Activated CD4-positive, alpha-beta T cell treated with anti-CD3 and anti-CD28 coated beads, Interleukin-2, amount 10 ng/mL, durations not matched to agents 7 days and 5 days (primary cell): ENCODE results near the gene NABP1. TPM values are rescaled to one million over a fixed set of nuclear protein-coding genes. Genes with fewer than 3 reads are reported as not detected.
A peak's percentile ranks its signal among the peaks of the same experiment; 100 is the strongest.

ENCODE experiments used
- CTCF ChIA-PET: fragments of 350-600 bp; sonication (Branson Sonifier 250); formaldehyde crosslinking; loops from one replicate; lab custom pipeline; 2021; ENCODE audit warnings: antibody characterized with exemption; lab: Charles Lee
- POLR2A ChIA-PET: fragments of 350-600 bp; sonication (Branson Sonifier 250); formaldehyde crosslinking; loops from one replicate; lab custom pipeline; 2021; ENCODE audit warnings: antibody characterized with exemption; lab: Charles Lee
- DNase-seq: peaks from one replicate; pipeline ENCODE4 v3.0.0-alpha.2; 2020
- H3K27ac Mint-ChIP-seq: one replicate; pipeline ENCODE4 v1.8.0; 2021; ENCODE audit warnings: mild to moderate bottlenecking, moderate library complexity, mixed read lengths
- H3K27me3 Mint-ChIP-seq: one replicate; pipeline ENCODE4 v1.8.0; 2021; ENCODE audit warnings: mixed read lengths
- H3K36me3 Mint-ChIP-seq: one replicate; pipeline ENCODE4 v1.8.0; 2021; ENCODE audit warnings: low read depth, mixed read lengths
- H3K4me1 Mint-ChIP-seq: one replicate; pipeline ENCODE4 v1.8.0; 2021; ENCODE audit warnings: mixed read lengths
- H3K4me3 Mint-ChIP-seq: one replicate; pipeline ENCODE4 v1.8.0; 2021; ENCODE audit warnings: mild to moderate bottlenecking, moderate library complexity, mixed read lengths
- H3K9me3 Mint-ChIP-seq: one replicate; pipeline ENCODE4 v1.8.0; 2021; ENCODE audit warnings: mixed read lengths
- total RNA-seq, 2 experiments: library from RNA; stranded (reverse); gene quantifications; one replicate each; pipeline ENCODE4 v1.2.3, GENCODE V29; 2021

The NABP1 gene
- total RNA-seq, 2 experiments from 2014 or later: 47.1 to 48.0 TPM

DNA sequence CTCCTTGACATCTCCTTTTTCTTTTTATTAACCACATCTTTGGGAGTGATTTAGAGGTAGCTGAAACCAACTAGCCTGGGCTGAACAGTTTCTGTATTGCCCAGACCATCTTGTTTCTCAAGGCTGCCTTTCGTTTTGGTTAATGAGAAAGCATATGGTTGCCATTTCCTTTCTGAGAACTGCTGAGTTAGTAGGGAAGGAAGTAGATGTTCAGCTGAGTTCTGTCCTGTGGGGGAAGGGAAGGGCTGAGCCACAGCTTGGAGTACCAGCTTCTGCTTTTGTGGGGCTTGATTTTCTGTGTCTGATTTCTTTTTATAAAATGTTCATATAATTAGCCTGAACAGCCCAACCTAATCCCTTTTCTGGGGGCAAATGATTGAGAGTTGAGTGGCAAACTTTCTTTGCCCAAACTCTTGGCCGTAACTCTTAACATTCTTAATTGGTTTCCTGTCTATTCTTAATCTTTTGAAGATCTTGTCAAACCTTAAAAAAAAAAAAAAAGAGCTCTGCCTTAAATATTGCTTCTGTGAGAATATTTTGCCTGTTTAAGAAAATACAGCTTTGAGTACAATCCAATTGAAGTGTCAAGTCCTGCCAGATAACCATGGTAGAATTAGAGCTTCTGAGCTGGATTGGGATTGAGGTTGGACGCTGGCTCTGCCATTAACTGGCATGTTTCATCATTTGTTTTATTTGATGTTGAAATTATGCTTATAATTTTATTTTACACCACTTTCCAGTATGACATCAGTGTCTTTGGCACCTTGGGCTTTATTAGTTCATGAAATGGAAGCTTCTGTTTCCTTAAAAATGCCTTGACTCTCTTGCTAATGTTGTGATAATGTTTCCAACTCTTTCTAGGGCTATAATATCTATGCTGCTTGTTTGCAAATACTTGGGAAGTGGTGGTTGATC is 1.9 kb upstream of the NABP1 start:
- Mint-ChIP-seq H3K4me1 (peaks cover 47% of the 10 kb centered on the region), H3K36me3 (peaks cover 16% of the 10 kb centered on the region), H3K27me3 (no peaks in the 10 kb centered on the region), H3K9me3 (peaks cover 10% of the 10 kb centered on the region), H3K4me3 (peak overlapping the region; percentile 99), H3K27ac (peak overlapping the region; percentile 100)
- DNase-seq: peak; percentile 82
- CTCF ChIA-PET: interaction anchor here (0.6 to 4.2 kb wide), 17 partner anchors 9 to 1061 kb away, joined by 3 to 20 read pairs (median 4); no protein-coding TSS in a partner anchor
- POLR2A ChIA-PET: interaction anchor here (0.6 to 3.1 kb wide), 4 partner anchors 15 to 346 kb away, joined by 3 to 20 read pairs (median 4); no protein-coding TSS in a partner anchor

DNA sequence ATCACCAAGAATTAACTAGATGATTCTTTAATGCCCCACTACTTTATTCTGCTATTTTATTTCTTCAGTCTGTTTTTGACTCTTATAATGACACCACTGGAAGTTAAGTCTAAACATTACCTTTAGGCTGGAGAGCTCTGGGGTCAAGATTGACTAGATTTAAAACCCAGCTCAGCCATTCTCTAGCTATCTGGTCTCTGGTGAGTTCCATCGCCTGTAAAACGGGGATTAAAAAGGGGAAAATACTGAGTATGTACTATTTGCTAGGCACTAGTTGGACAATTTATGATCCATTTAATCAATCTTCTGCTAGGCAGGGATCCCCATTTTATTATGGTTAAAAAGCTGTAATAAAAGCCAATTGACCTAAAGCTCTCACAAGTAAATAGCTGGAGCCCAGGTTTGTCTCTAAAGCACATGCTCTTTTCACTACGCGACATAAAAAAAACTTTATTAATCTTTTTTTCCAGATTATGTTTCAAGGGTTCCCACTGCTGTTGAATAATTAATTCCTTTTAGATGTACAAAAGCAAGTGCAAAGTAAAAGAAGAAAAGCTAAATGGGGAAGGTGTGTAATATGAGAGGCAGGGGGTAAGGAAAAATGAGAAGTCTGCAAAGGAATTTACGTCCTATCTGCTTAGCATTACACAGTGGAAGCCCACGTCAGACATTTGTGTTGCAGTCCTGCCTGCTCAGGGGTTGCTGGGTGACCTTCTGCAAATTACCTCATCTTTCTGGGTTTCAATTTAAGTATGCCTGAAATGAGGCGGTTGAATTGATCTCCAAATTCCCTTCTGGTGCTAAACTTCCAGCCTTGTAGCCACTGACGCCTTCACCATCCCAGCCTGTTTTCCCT is 918 bp upstream of the NABP1 start:
- H3K36me3 Mint-ChIP-seq: peaks cover 25% of the 10 kb centered on the region
- H3K4me3 Mint-ChIP-seq: peak overlapping the region; percentile 99
- no peaks in the 10 kb centered on the region for H3K27me3 Mint-ChIP-seq
- CTCF ChIA-PET: interaction anchor here (0.6 to 4.2 kb wide), 16 partner anchors 8 to 1062 kb away, joined by 3 to 20 read pairs (median 4); no protein-coding TSS in a partner anchor
- peaks cover 10% of the 10 kb centered on the region for H3K9me3 Mint-ChIP-seq
- H3K4me1 Mint-ChIP-seq: peaks cover 55% of the 10 kb centered on the region
- peak overlapping the region; percentile 100 for H3K27ac Mint-ChIP-seq
- POLR2A ChIA-PET: interaction anchor here (0.5 to 3.1 kb wide), 5 partner anchors 14 to 618 kb away, joined by 3 to 20 read pairs (median 4); no protein-coding TSS in a partner anchor
- peak; percentile 61 for DNase-seq

DNA sequence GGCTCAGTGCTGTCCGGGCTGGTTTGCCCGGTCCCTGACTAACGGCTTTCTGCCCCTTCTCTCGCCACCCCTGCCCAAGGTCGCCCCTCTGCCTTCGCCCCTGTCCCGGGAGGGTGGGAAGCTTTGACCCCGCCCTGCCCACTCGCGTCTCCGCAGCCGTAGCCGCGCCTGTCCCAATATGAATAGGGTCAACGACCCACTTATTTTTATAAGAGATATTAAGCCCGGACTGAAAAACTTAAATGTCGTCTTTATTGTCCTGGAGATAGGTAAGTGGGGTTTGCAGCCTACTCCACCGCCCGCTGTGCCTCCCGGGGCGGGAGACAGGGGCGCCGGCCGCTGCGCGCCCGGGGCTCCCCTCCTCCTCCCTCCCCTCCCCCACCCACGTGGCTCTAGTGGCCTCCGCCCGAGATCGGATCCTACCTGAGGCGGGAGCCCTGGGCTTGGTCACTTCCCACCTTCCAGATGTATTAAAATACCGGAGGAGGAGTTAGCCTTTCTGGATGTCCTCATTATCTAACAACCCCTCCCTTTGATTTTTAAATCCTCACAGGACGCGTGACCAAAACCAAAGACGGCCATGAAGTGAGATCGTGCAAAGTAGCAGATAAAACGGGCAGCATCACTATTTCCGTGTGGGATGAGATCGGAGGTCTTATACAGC is 633 bp downstream of the NABP1 start:
- H3K9me3 Mint-ChIP-seq: no peaks in the 10 kb centered on the region
- DNase-seq: peak; percentile 56
- H3K36me3 Mint-ChIP-seq: peaks cover 31% of the 10 kb centered on the region
- ChIA-PET CTCF (interaction anchor here (0.9 to 3.0 kb wide), 3 partner anchors 17 to 51 kb away, joined by 3 to 14 read pairs (median 11); no protein-coding TSS in a partner anchor), POLR2A (interaction anchor here (0.7 to 3.1 kb wide), 3 partner anchors 41 to 619 kb away, joined by 3 to 20 read pairs (median 4); no protein-coding TSS in a partner anchor)
- H3K27me3 Mint-ChIP-seq: no peaks in the 10 kb centered on the region
- peak overlapping the region; percentile 99 for H3K4me3 Mint-ChIP-seq
- H3K27ac Mint-ChIP-seq: peak overlapping the region; percentile 100
- H3K4me1 Mint-ChIP-seq: peaks cover 64% of the 10 kb centered on the region

GRCh38 chr2:191679818-191680600 is 2.1 kb downstream of the NABP1 start:
- POLR2A ChIA-PET: interaction anchor here (0.6 to 1.0 kb wide), 2 partner anchors 42 to 62 kb away, joined by 5 to 12 read pairs; no protein-coding TSS in a partner anchor
- no peaks in the 10 kb centered on the region for H3K9me3 Mint-ChIP-seq
- H3K36me3 Mint-ChIP-seq: peaks cover 38% of the 10 kb centered on the region
- H3K27ac Mint-ChIP-seq: peak overlapping the region; percentile 100
- CTCF ChIA-PET: interaction anchor here (0.8 to 1.6 kb wide), 4 partner anchors 28 to 111 kb away, joined by 3 to 4 read pairs (median 3); no protein-coding TSS in a partner anchor
- H3K4me3 Mint-ChIP-seq: peak overlapping the region; percentile 99
- peak; percentile 25 for DNase-seq
- H3K4me1 Mint-ChIP-seq: peaks cover 64% of the 10 kb centered on the region
- H3K27me3 Mint-ChIP-seq: no peaks in the 10 kb centered on the region

GRCh38 chr2:191680639-191681038 is 2.7 kb downstream of the NABP1 start:
- CTCF ChIA-PET: interaction anchor here (1.1 to 1.6 kb wide), 3 partner anchors 44 to 112 kb away, joined by 3 to 4 read pairs (median 3); no protein-coding TSS in a partner anchor
- Mint-ChIP-seq H3K27ac (peak overlapping the region; percentile 100), H3K9me3 (no peaks in the 10 kb centered on the region), H3K4me1 (peaks cover 60% of the 10 kb centered on the region), H3K36me3 (peaks cover 42% of the 10 kb centered on the region), H3K27me3 (no peaks in the 10 kb centered on the region), H3K4me3 (peak overlapping the region; percentile 99)
- POLR2A ChIA-PET: interaction anchor here (1.0 kb wide), 1 partner anchor 42 kb away, joined by 5 read pairs; no protein-coding TSS in a partner anchor
- DNase-seq: no peak

GRCh38 chr2:191682126-191682525 is 4.2 kb downstream of the NABP1 start:
- Mint-ChIP-seq H3K27ac (no peak overlapping the region), H3K9me3 (no peaks in the 10 kb centered on the region), H3K36me3 (peaks cover 56% of the 10 kb centered on the region), H3K27me3 (no peaks in the 10 kb centered on the region), H3K4me1 (peaks cover 56% of the 10 kb centered on the region), H3K4me3 (no peak overlapping the region)
- POLR2A ChIA-PET: no interaction called here
- CTCF ChIA-PET: interaction anchor here (1.1 to 1.3 kb wide), 3 partner anchors 9 to 659 kb away, joined by 3 to 5 read pairs (median 4); no protein-coding TSS in a partner anchor
- DNase-seq: no peak

DNA sequence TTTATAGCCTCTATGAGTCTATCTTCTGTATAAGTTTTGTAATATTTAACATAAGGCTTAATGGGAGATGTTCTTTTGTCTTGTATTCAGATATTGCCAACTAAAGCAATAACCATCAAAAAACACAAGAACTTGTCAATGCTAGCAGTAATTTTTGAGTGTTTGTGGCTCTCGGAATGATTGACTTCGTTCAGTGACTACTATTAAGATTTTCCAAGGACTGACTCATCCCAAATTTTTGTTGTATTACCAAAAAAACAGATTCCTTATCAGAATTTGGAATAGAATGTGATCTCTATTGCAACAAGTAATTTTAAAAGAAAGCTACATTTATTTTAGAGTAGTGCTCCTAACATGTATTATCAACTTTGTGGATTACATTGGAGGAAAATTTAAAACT is 8.1 kb downstream of the NABP1 start:
- H3K4me3 Mint-ChIP-seq: no peak overlapping the region
- H3K27me3 Mint-ChIP-seq: no peaks in the 10 kb centered on the region
- CTCF ChIA-PET: interaction anchor here (1.3 kb wide), 1 partner anchor 69 kb away, joined by 3 read pairs; no protein-coding TSS in a partner anchor
- no peak for DNase-seq
- H3K9me3 Mint-ChIP-seq: no peaks in the 10 kb centered on the region
- POLR2A ChIA-PET: no interaction called here
- H3K27ac Mint-ChIP-seq: no peak overlapping the region
- H3K4me1 Mint-ChIP-seq: peaks cover 51% of the 10 kb centered on the region
- peaks cover 62% of the 10 kb centered on the region for H3K36me3 Mint-ChIP-seq

- CTCF ChIA-PET: interaction anchor here (1.3 kb wide), 1 partner anchor 70 kb away, joined by 3 read pairs; no protein-coding TSS in a partner anchor
- Mint-ChIP-seq H3K4me1 (peaks cover 49% of the 10 kb centered on the region), H3K36me3 (peaks cover 56% of the 10 kb centered on the region), H3K27me3 (no peaks in the 10 kb centered on the region), H3K4me3 (no peak overlapping the region), H3K27ac (no peak overlapping the region), H3K9me3 (no peaks in the 10 kb centered on the region)
- no peak for DNase-seq
- POLR2A ChIA-PET: no interaction called here
These were observed 8.8 kb downstream of the NABP1 start for GRCh38 chr2:191686729-191687128.

DNA sequence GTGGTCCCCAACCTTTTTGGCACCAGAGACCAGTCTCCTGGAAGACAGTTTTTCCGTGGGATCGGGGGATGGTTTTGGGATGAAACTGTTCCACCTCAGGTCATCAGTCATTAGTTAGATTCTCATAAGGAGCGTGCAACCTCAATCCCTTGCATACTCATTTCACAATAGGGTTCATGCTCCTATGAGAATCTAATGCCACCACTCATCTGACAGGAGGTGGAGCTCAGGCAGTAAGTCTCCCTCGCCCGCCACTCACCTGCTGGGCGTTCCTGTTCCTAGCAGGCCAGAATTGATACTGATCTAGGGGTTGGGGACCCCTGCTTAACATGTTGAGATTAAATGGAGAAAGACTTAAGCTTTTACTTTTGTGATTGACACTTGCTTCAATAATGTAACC is 9.9 kb downstream of the NABP1 start:
- ChIA-PET CTCF (interaction anchor here (1.0 to 1.5 kb wide), 2 partner anchors 84 to 114 kb away, joined by 3 to 4 read pairs; no protein-coding TSS in a partner anchor), POLR2A (no interaction called here)
- Mint-ChIP-seq H3K27ac (no peak overlapping the region), H3K36me3 (peaks cover 45% of the 10 kb centered on the region), H3K27me3 (no peaks in the 10 kb centered on the region), H3K4me3 (no peak overlapping the region), H3K9me3 (no peaks in the 10 kb centered on the region), H3K4me1 (peaks cover 37% of the 10 kb centered on the region)
- DNase-seq: no peak

- Mint-ChIP-seq H3K9me3 (no peaks in the 10 kb centered on the region), H3K4me3 (no peak overlapping the region), H3K36me3 (peaks cover 39% of the 10 kb centered on the region), H3K27ac (peak overlapping the region; percentile 28), H3K27me3 (no peaks in the 10 kb centered on the region), H3K4me1 (peaks cover 31% of the 10 kb centered on the region)
- ChIA-PET POLR2A (no interaction called here), CTCF (interaction anchor here (1.0 to 1.5 kb wide), 2 partner anchors 83 to 115 kb away, joined by 3 to 4 read pairs; no protein-coding TSS in a partner anchor)
- no peak for DNase-seq
These were observed 11.2 kb downstream of the NABP1 start for GRCh38 chr2:191688934-191689695.
